SIG-M5 treated with dmso at 0.1 percent for 504 hours (cell line): ENCODE results near the gene EDN1.

Experiments used
- DNase-seq: peaks from one replicate; lab custom pipeline; 2025; ENCODE audit not compliant: unreplicated experiment; lab: John Stamatoyannopoulos, UW

EDN1 gene

DNA sequence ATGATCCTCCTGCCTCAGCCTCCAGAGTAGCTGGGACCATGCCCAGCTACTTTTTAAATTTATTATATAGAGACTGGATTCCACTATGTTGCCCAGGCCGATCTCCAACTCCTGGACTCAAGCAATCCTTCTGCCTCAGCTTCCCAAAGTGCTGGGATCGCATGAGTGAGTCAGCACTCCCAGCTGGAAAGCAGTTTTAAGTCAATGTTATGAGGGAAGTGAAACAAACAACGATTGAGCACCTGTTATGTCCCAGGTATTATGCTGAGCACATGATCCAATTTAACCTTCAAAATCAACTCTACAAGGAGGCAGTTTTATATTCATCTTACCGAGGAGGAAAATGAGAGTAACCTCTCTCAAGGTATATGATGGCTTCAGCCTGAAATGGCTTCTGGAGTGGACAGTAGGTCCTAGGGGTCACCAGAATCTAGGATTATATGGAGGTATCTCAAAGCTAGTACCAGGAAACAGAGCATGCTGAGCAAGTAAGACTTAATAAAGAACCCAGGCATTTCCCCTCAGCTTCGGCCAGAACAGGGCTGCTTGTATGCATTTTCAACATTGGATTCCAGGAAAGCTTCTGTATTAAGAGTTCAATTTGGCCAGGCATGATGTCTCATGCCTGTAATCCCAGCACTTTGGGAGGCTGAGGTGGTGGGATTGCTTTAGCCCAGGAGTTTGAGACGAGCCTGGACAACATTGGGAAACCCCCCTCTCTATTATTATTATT, 55.0 kb downstream of the EDN1 start:
- DNase-seq, result no peak

DNA sequence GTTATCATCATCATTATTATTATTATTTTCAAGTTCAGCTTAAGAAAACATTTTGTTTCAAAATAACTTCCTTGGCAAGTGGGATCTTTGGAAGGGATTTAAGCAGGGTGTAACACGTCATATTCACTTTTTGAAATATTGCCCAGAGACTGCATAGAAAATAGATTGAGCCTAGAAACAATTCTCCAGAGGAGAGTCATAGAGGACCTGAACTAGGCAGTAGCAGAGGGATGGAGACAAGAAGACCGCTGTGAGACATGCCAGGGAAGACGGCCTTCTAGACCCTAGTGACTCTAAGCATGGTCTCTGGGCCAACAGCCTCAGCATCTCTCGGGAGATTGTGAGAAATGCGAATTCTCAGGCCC, 55.5 kb downstream of the EDN1 start:
- DNase-seq, result no peak
